Ishikawa (cell line): ENCODE results near the gene PCLO.

Source experiments
- EGR1 ChIP-seq: IDR thresholded peaks from 2 replicates; pipeline ENCODE4 v1.6.1; 2012
- EP300 ChIP-seq: IDR thresholded peaks from 2 replicates; pipeline ENCODE4 v1.6.1; 2012; ENCODE audit warnings: borderline replicate concordance
- FOXM1 ChIP-seq: IDR thresholded peaks from 2 replicates; pipeline ENCODE4 v1.6.1; 2012; ENCODE audit warnings: low read depth, borderline replicate concordance
- TAF1 ChIP-seq: IDR thresholded peaks from 2 replicates; pipeline ENCODE4 v1.6.1; 2012; ENCODE audit warnings: low read depth, mild to moderate bottlenecking
- YY1 ChIP-seq: IDR thresholded peaks from 2 replicates; pipeline ENCODE4 v1.6.1; 2012; ENCODE audit warnings: low read depth
- ZBTB7A ChIP-seq: IDR thresholded peaks from 2 replicates; pipeline ENCODE4 v1.6.1; 2012; ENCODE audit warnings: low read depth
- TF ChIP-seq, protein P1 (sequence below): IDR thresholded peaks from 2 replicates; pipeline ENCODE4 v1.6.1; 2012
- TF ChIP-seq, protein P2 (sequence below): IDR thresholded peaks from 2 replicates; pipeline ENCODE4 v1.6.1; 2012
- TF ChIP-seq, protein P3 (sequence below): IDR thresholded peaks from 2 replicates; pipeline ENCODE4 v1.6.1; 2012; ENCODE audit warnings: low read depth, mild to moderate bottlenecking

DNA sequence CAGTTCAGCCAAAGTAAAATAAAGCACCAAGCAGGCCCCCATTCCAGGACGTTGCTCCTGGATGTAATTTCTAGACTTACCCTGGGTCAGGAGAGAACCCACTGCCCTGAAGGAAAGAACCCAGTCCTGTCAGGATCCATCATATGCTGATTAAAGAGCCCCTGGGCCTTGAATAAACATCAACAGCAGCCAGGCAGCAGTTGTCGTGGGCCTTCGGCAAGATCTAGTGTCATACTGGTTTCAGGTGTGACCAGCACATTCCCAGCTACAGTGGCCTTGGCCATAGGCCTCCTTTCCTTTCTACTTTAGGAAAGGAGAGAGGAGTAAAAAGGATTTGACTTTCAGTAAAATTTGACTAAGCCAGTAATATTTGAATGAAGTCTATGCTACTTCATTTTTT, 430.0 kb downstream of the PCLO start:
- TF ChIP-seq TAF1 (no peak), FOXM1 (no peak), EGR1 (no peak), ZBTB7A (no peak), EP300 (no peak), YY1 (no peak)
- TF ChIP-seq, protein P1, sequence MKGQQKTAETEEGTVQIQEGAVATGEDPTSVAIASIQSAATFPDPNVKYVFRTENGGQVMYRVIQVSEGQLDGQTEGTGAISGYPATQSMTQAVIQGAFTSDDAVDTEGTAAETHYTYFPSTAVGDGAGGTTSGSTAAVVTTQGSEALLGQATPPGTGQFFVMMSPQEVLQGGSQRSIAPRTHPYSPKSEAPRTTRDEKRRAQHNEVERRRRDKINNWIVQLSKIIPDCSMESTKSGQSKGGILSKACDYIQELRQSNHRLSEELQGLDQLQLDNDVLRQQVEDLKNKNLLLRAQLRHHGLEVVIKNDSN: no peak
- TF ChIP-seq, protein P2, sequence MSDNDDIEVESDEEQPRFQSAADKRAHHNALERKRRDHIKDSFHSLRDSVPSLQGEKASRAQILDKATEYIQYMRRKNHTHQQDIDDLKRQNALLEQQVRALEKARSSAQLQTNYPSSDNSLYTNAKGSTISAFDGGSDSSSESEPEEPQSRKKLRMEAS: no peak
- TF ChIP-seq, protein P3, sequence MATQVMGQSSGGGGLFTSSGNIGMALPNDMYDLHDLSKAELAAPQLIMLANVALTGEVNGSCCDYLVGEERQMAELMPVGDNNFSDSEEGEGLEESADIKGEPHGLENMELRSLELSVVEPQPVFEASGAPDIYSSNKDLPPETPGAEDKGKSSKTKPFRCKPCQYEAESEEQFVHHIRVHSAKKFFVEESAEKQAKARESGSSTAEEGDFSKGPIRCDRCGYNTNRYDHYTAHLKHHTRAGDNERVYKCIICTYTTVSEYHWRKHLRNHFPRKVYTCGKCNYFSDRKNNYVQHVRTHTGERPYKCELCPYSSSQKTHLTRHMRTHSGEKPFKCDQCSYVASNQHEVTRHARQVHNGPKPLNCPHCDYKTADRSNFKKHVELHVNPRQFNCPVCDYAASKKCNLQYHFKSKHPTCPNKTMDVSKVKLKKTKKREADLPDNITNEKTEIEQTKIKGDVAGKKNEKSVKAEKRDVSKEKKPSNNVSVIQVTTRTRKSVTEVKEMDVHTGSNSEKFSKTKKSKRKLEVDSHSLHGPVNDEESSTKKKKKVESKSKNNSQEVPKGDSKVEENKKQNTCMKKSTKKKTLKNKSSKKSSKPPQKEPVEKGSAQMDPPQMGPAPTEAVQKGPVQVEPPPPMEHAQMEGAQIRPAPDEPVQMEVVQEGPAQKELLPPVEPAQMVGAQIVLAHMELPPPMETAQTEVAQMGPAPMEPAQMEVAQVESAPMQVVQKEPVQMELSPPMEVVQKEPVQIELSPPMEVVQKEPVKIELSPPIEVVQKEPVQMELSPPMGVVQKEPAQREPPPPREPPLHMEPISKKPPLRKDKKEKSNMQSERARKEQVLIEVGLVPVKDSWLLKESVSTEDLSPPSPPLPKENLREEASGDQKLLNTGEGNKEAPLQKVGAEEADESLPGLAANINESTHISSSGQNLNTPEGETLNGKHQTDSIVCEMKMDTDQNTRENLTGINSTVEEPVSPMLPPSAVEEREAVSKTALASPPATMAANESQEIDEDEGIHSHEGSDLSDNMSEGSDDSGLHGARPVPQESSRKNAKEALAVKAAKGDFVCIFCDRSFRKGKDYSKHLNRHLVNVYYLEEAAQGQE: no peak
